ENCODE results near the gene NFIC. TPM values are rescaled to one million over a fixed set of nuclear protein-coding genes. Genes with fewer than 3 reads are reported as not detected.

NFIC gene
- total RNA-seq, 1 experiment from 2014 or later = 8.0 TPM

DNA sequence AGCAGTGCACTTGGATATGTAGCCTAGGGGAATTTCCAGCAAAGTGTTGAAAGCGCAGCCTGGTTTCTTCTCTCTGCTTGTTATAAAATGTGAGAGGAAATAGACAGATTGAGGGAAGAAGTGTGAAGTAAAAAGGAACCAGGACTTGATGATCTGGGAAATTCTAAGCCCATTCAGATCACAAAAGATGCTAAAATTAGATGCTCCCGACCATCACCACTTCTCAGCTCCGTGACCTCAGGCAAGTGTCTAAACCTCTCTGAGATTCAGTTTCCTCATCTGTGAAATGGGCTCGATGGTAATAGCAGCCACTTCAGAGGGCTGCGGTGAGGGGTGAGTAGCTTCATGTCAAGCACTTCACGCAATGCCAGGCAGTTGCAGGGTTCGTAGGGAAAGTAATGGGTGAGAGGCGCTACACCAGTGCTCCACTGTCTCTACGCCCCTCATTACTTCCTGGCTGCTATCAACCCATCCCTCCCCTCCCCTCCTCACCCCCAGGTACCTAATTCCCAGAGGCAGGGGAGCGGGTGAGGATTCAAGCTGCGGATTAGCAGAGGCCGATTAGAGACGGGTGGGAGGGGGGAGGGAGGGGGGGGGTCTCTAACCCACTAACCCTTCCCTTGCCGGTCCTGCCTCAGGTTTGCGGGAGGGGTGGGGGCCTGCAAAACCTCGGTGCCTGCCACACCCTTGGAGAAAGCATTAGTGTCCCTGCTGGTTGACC, 9.0 kb upstream of the NFIC start:
- Mint-ChIP-seq H3K4me3 (peak overlapping the region; percentile 36 to 70; a peak in 4 of 5 replicates), H3K27me3 (ENCODE audit: low read depth) (peaks cover 87% of the 10 kb centered on the region), H3K36me3 (ENCODE audit: insufficient read depth in 1 of 3, low read depth in 3 of 3) (peaks cover 0 to 4% (median 0%) of the 10 kb centered on the region in 3 experiments; a peak in 3 of 7 replicates), H3K4me1 (peaks cover 3 to 23% of the 10 kb centered on the region in 2 experiments; a peak in 3 of 4 replicates), H3K27ac (no peak overlapping the region), H3K9me3 (peaks cover 11 to 17% of the 10 kb centered on the region in 2 experiments)
- no CpG with 5 or more reads among the region's 16 CpGs for WGBS (ENCODE audit: extremely low coverage, insufficient read length, low lambda C conversion rate)
- H3K4ac ChIP-seq (ENCODE audit: low read depth, low read length) = no peak overlapping the region
- no peaks in the 10 kb centered on the region for H3K9me3 ChIP-seq (ENCODE audit: control insufficient read depth, low read depth, low read length)
- H2AFZ ChIP-seq (ENCODE audit: low read length) = no peak overlapping the region
- H3T11ph ChIP-seq (ENCODE audit: low read length) = no peak overlapping the region
- H4K91ac ChIP-seq (ENCODE audit: insufficient read length, low read depth, low read length) = no peak overlapping the region
- H3K4me2 ChIP-seq (ENCODE audit: insufficient read depth, insufficient read length, low read length) = no peak overlapping the region
- H3K79me1 ChIP-seq (ENCODE audit: insufficient read depth, low read depth, low read length, poor library complexity, severe bottlenecking) = no peaks in the 10 kb centered on the region
- H3K27me3 ChIP-seq (ENCODE audit: insufficient read depth, low read length) = peaks cover 61% of the 10 kb centered on the region
- H4K8ac ChIP-seq (replicated peaks; ENCODE audit: insufficient read length, low read depth, low read length) = no peak overlapping the region
- H2BK5ac ChIP-seq (ENCODE audit: insufficient read length, low read length) = no peak overlapping the region
- H3K56ac ChIP-seq (ENCODE audit: insufficient read length, low read depth, low read length) = no peak overlapping the region
- no peak for DNase-seq
- no peaks in the 10 kb centered on the region; the same call in 1 of the 2 replicates for H3K4me1 ChIP-seq (ENCODE audit: insufficient read depth, low read length)
- H2BK120ac ChIP-seq (ENCODE audit: low read depth, low read length, poor library complexity, severe bottlenecking) = no peak overlapping the region
- H3K14ac ChIP-seq (ENCODE audit: insufficient read depth, low read length) = no peak overlapping the region
- H3K27ac ChIP-seq (ENCODE audit: insufficient read length, low read depth, low read length) = no peak overlapping the region
- TF ChIP-seq, protein P1, sequence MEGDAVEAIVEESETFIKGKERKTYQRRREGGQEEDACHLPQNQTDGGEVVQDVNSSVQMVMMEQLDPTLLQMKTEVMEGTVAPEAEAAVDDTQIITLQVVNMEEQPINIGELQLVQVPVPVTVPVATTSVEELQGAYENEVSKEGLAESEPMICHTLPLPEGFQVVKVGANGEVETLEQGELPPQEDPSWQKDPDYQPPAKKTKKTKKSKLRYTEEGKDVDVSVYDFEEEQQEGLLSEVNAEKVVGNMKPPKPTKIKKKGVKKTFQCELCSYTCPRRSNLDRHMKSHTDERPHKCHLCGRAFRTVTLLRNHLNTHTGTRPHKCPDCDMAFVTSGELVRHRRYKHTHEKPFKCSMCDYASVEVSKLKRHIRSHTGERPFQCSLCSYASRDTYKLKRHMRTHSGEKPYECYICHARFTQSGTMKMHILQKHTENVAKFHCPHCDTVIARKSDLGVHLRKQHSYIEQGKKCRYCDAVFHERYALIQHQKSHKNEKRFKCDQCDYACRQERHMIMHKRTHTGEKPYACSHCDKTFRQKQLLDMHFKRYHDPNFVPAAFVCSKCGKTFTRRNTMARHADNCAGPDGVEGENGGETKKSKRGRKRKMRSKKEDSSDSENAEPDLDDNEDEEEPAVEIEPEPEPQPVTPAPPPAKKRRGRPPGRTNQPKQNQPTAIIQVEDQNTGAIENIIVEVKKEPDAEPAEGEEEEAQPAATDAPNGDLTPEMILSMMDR (conservative IDR thresholded peaks at IDR 0.05) = no peak
- no peaks in the 10 kb centered on the region for H3K23me2 ChIP-seq (ENCODE audit: insufficient read length, low read depth, low read length, poor library complexity, severe bottlenecking)
- no peak overlapping the region for H4K5ac ChIP-seq (ENCODE audit: insufficient read length, low read depth, low read length)
- no peak overlapping the region for H2BK15ac ChIP-seq (ENCODE audit: low read depth, low read length)
- no peak overlapping the region for H2AK5ac ChIP-seq (ENCODE audit: insufficient read length, low read length)
- H3K23ac ChIP-seq (ENCODE audit: insufficient read length, low read depth, low read length) = no peak overlapping the region
- peaks cover 2% of the 10 kb centered on the region for H4K20me1 ChIP-seq (ENCODE audit: control insufficient read depth, insufficient read depth, insufficient read length)
- no peak overlapping the region for H3K18ac ChIP-seq (ENCODE audit: insufficient read length, low read depth, low read length)
- H3K9ac ChIP-seq (ENCODE audit: extremely low read depth, insufficient read length, low read length) = no peak overlapping the region
- no peaks in the 10 kb centered on the region for H3K79me2 ChIP-seq (ENCODE audit: insufficient read depth, low read length)
- no peak overlapping the region for H2BK20ac ChIP-seq (ENCODE audit: low read depth, low read length, poor library complexity, severe bottlenecking)
- H2BK12ac ChIP-seq (ENCODE audit: insufficient read length, low read depth, low read length) = no peak overlapping the region
